HepG2 (cell line): ENCODE measurements around the gene SERPINB13. TPM values are rescaled to one million over a fixed set of nuclear protein-coding genes. Genes with fewer than 3 reads are reported as not detected.

Experiments
- ATAC-seq: fragments of 200-7000 bp; cut with Tn5 transposase; 3 replicates; pipeline ENCODE4 v1.9.1; 2020; ENCODE audit warnings: mild to moderate bottlenecking, moderate library complexity
- BruUV-seq: library from RNA; stranded (reverse); fragments of 400-500 nt; replicated peaks from 2 replicates; lab custom pipeline; 2021; lab: Mats Ljungman, UMichigan
- CTCF ChIA-PET: fragments of 300-600 bp; formaldehyde crosslinking; extraction: SDS; loops from one replicate; lab custom pipeline; 2021; ENCODE audit warnings: low total read pairs, inconsistent platforms, low intra/inter-chr PET ratio; lab: Yijun Ruan, JAX
- POLR2A ChIA-PET: fragments of 350-600 bp; sonication (Branson Sonifier 250); formaldehyde crosslinking; loops from one replicate; lab custom pipeline; 2020; ENCODE audit warnings: antibody characterized with exemption, inconsistent platforms; lab: Yijun Ruan, JAX
- DNase-seq: peaks from one replicate; pipeline ENCODE4 v3.0.0-alpha.2; 2015; ENCODE audit warnings: low spot score
- FAIRE-seq: peaks from 3 replicates; lab custom pipeline; 2011; peaks lifted over from hg19 to GRCh38; lab: Jason Lieb, UNC
- H2AFZ ChIP-seq: one replicate; pipeline ENCODE4 v1.6.1; 2011; ENCODE audit warnings: low read length, inconsistent platforms
- H3K27ac ChIP-seq: fragments of 300-600 bp; 3 replicates; pipeline ENCODE4 v1.8.0; 2011; ENCODE audit warnings: mixed run types, mild to moderate bottlenecking, mixed read lengths, low read length, inconsistent platforms; ENCODE audit not compliant: insufficient read depth; ENCODE audit errors: extremely low read length
- H3K27me3 ChIP-seq, 2 experiments: fragments of 200-600 bp in 1 of 2; 2 replicates in 1 of 2; 3 replicates in 1 of 2; pipeline versions ENCODE4 v1.6.0 to v1.8.0; 2011; ENCODE audit warnings: low read length in 2 of 2, mild to moderate bottlenecking in 2 of 2, moderate library complexity in 2 of 2, inconsistent platforms in 1 of 2; ENCODE audit not compliant: insufficient read depth in 2 of 2, control insufficient read depth in 1 of 2
- H3K36me3 ChIP-seq, 2 experiments: fragments of 200-600 bp in 1 of 2; replicated peaks in 1 of 2; 2 replicates in 1 of 2; 3 replicates in 1 of 2; pipeline versions ENCODE4 v1.5.1 to v1.8.0; 2011; ENCODE audit warnings: low read length in 2 of 2, inconsistent platforms in 1 of 2; ENCODE audit not compliant: insufficient read depth in 2 of 2, control insufficient read depth in 1 of 2
- H3K4me1 ChIP-seq: 2 replicates; pipeline ENCODE4 v1.5.1; 2012; ENCODE audit warnings: low read length, inconsistent platforms; ENCODE audit not compliant: insufficient read depth
- H3K4me2 ChIP-seq: 2 replicates; pipeline ENCODE4 v1.6.0; 2011; ENCODE audit warnings: low read depth, low read length, inconsistent platforms
- H3K4me3 ChIP-seq, 3 experiments: fragments of 200-600 bp in 1 of 3; sonication (generic), shearing (Covaris generic) in 1 of 3; replicated peaks in 1 of 3; 2 replicates each; pipeline ENCODE4 v1.5.1; 2011 to 2016; ENCODE audit warnings: low read length in 3 of 3, inconsistent platforms in 2 of 3, low read depth in 2 of 3, mild to moderate bottlenecking in 2 of 3, control low read depth in 1 of 3, mixed read lengths in 1 of 3; ENCODE audit not compliant: insufficient read depth in 1 of 3
- H3K79me2 ChIP-seq: one replicate; pipeline ENCODE4 v1.6.1; 2011; ENCODE audit warnings: low read length, inconsistent platforms; ENCODE audit not compliant: insufficient read depth
- H3K9ac ChIP-seq: 2 replicates; pipeline ENCODE4 v1.6.0; 2011; ENCODE audit warnings: mild to moderate bottlenecking, low read depth, low read length, inconsistent platforms; ENCODE audit not compliant: insufficient read depth
- H3K9me3 ChIP-seq: 2 replicates; pipeline ENCODE4 v1.5.1; 2012; ENCODE audit warnings: mild to moderate bottlenecking, low read length
- H4K20me1 ChIP-seq: 2 replicates; pipeline ENCODE4 v1.6.0; 2011; ENCODE audit warnings: inconsistent platforms, mild to moderate bottlenecking, low read length, moderate library complexity; ENCODE audit not compliant: insufficient read depth
- FOXA1 ChIP-seq, 2 experiments: fragments of 450-650 bp in 1 of 2; sonication (generic) in 1 of 2; formaldehyde crosslinking in 1 of 2; IDR thresholded peaks; 2 replicates each; pipeline versions ENCODE4 v1.4.0 to v1.6.1; 2016 to 2020; ENCODE audit warnings: missing genetic modification reagents in 1 of 2
- HES4 ChIP-seq: sonication (generic); formaldehyde crosslinking; IDR thresholded peaks from 2 replicates; pipeline ENCODE4 v1.9.0; 2021; ENCODE audit warnings: mild to moderate bottlenecking, missing genetic modification reagents, borderline replicate concordance
- JARID2 ChIP-seq: sonication (generic); formaldehyde crosslinking; IDR thresholded peaks from 2 replicates; pipeline ENCODE4 v1.8.1; 2023; ENCODE audit warnings: missing genetic modification reagents, inconsistent platforms; ENCODE audit not compliant: insufficient replicate concordance
- KLF13 ChIP-seq: sonication (generic); formaldehyde crosslinking; IDR thresholded peaks from 2 replicates; pipeline ENCODE4 v1.4.0; 2020; ENCODE audit warnings: mild to moderate bottlenecking, missing genetic modification reagents
- KLF16 ChIP-seq, 2 experiments: sonication (generic) in 1 of 2; formaldehyde crosslinking in 1 of 2; IDR thresholded peaks; 2 replicates each; pipeline versions ENCODE4 v1.6.1 to v1.8.0; 2016 to 2023; ENCODE audit warnings: missing genetic modification reagents in 2 of 2, missing compliant biosample characterization in 1 of 2
- MED1 ChIP-seq: sonication (generic); formaldehyde crosslinking; IDR thresholded peaks from 2 replicates; pipeline ENCODE4 v1.4.0; 2020; ENCODE audit warnings: missing genetic modification reagents
- PHB2 ChIP-seq: fragments of 450-650 bp; IDR thresholded peaks from 2 replicates; pipeline ENCODE4 v1.6.1; 2018; ENCODE audit not compliant: partially characterized antibody
- PHF8 ChIP-seq: sonication (generic); formaldehyde crosslinking; IDR thresholded peaks from 2 replicates; pipeline ENCODE4 v1.5.0; 2020; ENCODE audit warnings: missing genetic modification reagents
- RFX5 ChIP-seq: IDR thresholded peaks from 2 replicates; pipeline ENCODE4 v1.6.1; 2011; ENCODE audit warnings: low read depth, low read length, improper control_type of control experiment
- SETDB1 ChIP-seq: sonication (generic); formaldehyde crosslinking; IDR thresholded peaks from 2 replicates; pipeline ENCODE4 v1.5.1; 2020; ENCODE audit warnings: missing genetic modification reagents, mild to moderate bottlenecking, borderline replicate concordance
- SP5 ChIP-seq: IDR thresholded peaks from 2 replicates; pipeline ENCODE4 v1.6.1; 2016; ENCODE audit warnings: low read depth, borderline replicate concordance
- SRF ChIP-seq: IDR thresholded peaks from 2 replicates; pipeline ENCODE4 v1.6.1; 2011; ENCODE audit warnings: mild to moderate bottlenecking, low read depth, low read length, moderate library complexity
- TP53 ChIP-seq: sonication (generic); formaldehyde crosslinking; conservative IDR thresholded peaks from 2 replicates; pipeline ENCODE4 v1.4.0; 2020; ENCODE audit warnings: missing genetic modification reagents
- ZFP41 ChIP-seq: sonication (generic); formaldehyde crosslinking; IDR thresholded peaks from 2 replicates; pipeline ENCODE4 v1.4.0; 2020; ENCODE audit warnings: mild to moderate bottlenecking, missing genetic modification reagents, borderline replicate concordance
- ZNF234 ChIP-seq: sonication (generic); formaldehyde crosslinking; conservative IDR thresholded peaks from 2 replicates; pipeline ENCODE4 v1.5.1; 2020; ENCODE audit warnings: mild to moderate bottlenecking, missing genetic modification reagents
- ZNF432 ChIP-seq: sonication (generic); formaldehyde crosslinking; IDR thresholded peaks from 2 replicates; pipeline ENCODE4 v1.5.0; 2020; ENCODE audit warnings: missing genetic modification reagents, mild to moderate bottlenecking, borderline replicate concordance
- ZNF652 ChIP-seq: IDR thresholded peaks from 2 replicates; pipeline ENCODE4 v1.6.1; 2016; ENCODE audit warnings: low read depth, borderline replicate concordance
- WGBS: methylation state at CpG from one replicate; pipeline ENCODE4 v1.1.6; 2017; ENCODE audit warnings: low lambda C conversion rate; 5-methylcytosine and 5-hydroxymethylcytosine counted together
- in situ Hi-C: cut with HindIII; loops from 2 replicates; pipeline ENCODE4 v1.10.0; 2017; ENCODE audit warnings: low pct_unique_long_range_greater_than_20kb; ENCODE audit not compliant: extremely low pct_ligation_motif_present
- intact Hi-C: fragments of 100-400 bp; cut with micrococcal nuclease; formaldehyde crosslinking; loops from one replicate; pipeline ENCODE4 v1.10.0; 2022; ENCODE audit not compliant: unreplicated experiment
- polyA plus RNA-seq, 8 experiments: library from polyadenylated mRNA; depleted of rRNA in 3 of 8; stranded (reverse) in 7 of 8; unstranded in 1 of 8; fragments of >200 nt; fragmentation: Illumina TruSeq in 4 of 8; extraction: Trizol in 4 of 8; gene quantifications; 2 replicates each; pipeline versions ENCODE4 v1.2.1 to v1.2.3, GENCODE V29; 2011 to 2016; ENCODE audit warnings: low read depth in 4 of 8, missing spikeins in 1 of 8, mixed read lengths in 1 of 8; ENCODE audit not compliant: insufficient read depth in 1 of 8
- total RNA-seq, 5 experiments: library from RNA; depleted of rRNA; stranded (reverse); fragments of >200 nt; fragmentation: Illumina TruSeq; extraction: Trizol; gene quantifications; 2 replicates each; pipeline ENCODE4 v1.2.3, GENCODE V29; 2016; ENCODE audit warnings: low read depth in 1 of 5
- TF ChIP-seq, protein P1 (sequence below), 2 experiments: IDR thresholded peaks; 2 replicates each; pipeline ENCODE4 v1.6.1; 2011 to 2012; ENCODE audit warnings: low read length in 2 of 2, borderline replicate concordance in 1 of 2, low read depth in 1 of 2, mild to moderate bottlenecking in 1 of 2, moderate library complexity in 1 of 2
- TF ChIP-seq, protein P2 (sequence below), 2 experiments: sonication (generic) in 1 of 2; formaldehyde crosslinking in 1 of 2; IDR thresholded peaks; 2 replicates each; pipeline versions ENCODE4 v1.4.0 to v1.6.1; 2016 to 2020; ENCODE audit warnings: borderline replicate concordance in 1 of 2, low read depth in 1 of 2, mild to moderate bottlenecking in 1 of 2, missing genetic modification reagents in 1 of 2

Gene SERPINB13
- total and polyA plus RNA-seq, 2 of the 13 experiments (the other 11 are each of a cell fraction or from before 2014, with no cell fraction given) = not detected

- intact Hi-C loops = no loop called here
- Histone ChIP-seq H3K9me3 (peaks cover 49% of the 10 kb centered on the region), H3K27ac (no peak overlapping the region), H3K27me3 (no peaks in the 10 kb centered on the region), H3K9ac (no peak overlapping the region), H3K79me2 (no peaks in the 10 kb centered on the region), H2AFZ (no peak overlapping the region), H3K4me2 (no peak overlapping the region), H3K4me1 (no peaks in the 10 kb centered on the region), H3K4me3 (no peak overlapping the region), H3K36me3 (no peaks in the 10 kb centered on the region), H4K20me1 (no peaks in the 10 kb centered on the region)
- ChIA-PET CTCF (no interaction called here), POLR2A (no interaction called here)
- BruUV-seq = no TSS peak
- WGBS = 14% methylated on average over 3 of the region's 3 CpGs
- in situ Hi-C loops = no loop called here
- FAIRE-seq = no peak
- no peak for ATAC-seq
- no peak for DNase-seq
- no peak for TF ChIP-seq ZNF234 (CRISPR knock-in tag)
- TF ChIP-seq JARID2 (CRISPR knock-in tag) = no peak
- no peak for TF ChIP-seq KLF13 (CRISPR knock-in tag)
- no peak for TF ChIP-seq FOXA1 (IDR thresholded peaks at IDR 0.05)
- no peak for TF ChIP-seq FOXA1 (CRISPR knock-in tag; IDR thresholded peaks at IDR 0.05)
- TF ChIP-seq ZNF432 (CRISPR knock-in tag) = no peak
- TF ChIP-seq MED1 (CRISPR knock-in tag) = no peak
- no peak for TF ChIP-seq SETDB1 (CRISPR knock-in tag)
- TF ChIP-seq RFX5 = no peak
- TF ChIP-seq, protein P1, sequence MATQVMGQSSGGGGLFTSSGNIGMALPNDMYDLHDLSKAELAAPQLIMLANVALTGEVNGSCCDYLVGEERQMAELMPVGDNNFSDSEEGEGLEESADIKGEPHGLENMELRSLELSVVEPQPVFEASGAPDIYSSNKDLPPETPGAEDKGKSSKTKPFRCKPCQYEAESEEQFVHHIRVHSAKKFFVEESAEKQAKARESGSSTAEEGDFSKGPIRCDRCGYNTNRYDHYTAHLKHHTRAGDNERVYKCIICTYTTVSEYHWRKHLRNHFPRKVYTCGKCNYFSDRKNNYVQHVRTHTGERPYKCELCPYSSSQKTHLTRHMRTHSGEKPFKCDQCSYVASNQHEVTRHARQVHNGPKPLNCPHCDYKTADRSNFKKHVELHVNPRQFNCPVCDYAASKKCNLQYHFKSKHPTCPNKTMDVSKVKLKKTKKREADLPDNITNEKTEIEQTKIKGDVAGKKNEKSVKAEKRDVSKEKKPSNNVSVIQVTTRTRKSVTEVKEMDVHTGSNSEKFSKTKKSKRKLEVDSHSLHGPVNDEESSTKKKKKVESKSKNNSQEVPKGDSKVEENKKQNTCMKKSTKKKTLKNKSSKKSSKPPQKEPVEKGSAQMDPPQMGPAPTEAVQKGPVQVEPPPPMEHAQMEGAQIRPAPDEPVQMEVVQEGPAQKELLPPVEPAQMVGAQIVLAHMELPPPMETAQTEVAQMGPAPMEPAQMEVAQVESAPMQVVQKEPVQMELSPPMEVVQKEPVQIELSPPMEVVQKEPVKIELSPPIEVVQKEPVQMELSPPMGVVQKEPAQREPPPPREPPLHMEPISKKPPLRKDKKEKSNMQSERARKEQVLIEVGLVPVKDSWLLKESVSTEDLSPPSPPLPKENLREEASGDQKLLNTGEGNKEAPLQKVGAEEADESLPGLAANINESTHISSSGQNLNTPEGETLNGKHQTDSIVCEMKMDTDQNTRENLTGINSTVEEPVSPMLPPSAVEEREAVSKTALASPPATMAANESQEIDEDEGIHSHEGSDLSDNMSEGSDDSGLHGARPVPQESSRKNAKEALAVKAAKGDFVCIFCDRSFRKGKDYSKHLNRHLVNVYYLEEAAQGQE (IDR thresholded peaks at IDR 0.05; ENCODE audit: borderline replicate concordance in 1 of 2, low read depth in 1 of 2, low read length in 2 of 2) = no peak
- TF ChIP-seq ZFP41 (CRISPR knock-in tag) = no peak
- no peak for TF ChIP-seq PHF8 (CRISPR knock-in tag)
- TF ChIP-seq ZNF652 = no peak
- TF ChIP-seq SP5 (CRISPR knock-in tag) = no peak
- TF ChIP-seq PHB2 = no peak
- TF ChIP-seq, protein P2, sequence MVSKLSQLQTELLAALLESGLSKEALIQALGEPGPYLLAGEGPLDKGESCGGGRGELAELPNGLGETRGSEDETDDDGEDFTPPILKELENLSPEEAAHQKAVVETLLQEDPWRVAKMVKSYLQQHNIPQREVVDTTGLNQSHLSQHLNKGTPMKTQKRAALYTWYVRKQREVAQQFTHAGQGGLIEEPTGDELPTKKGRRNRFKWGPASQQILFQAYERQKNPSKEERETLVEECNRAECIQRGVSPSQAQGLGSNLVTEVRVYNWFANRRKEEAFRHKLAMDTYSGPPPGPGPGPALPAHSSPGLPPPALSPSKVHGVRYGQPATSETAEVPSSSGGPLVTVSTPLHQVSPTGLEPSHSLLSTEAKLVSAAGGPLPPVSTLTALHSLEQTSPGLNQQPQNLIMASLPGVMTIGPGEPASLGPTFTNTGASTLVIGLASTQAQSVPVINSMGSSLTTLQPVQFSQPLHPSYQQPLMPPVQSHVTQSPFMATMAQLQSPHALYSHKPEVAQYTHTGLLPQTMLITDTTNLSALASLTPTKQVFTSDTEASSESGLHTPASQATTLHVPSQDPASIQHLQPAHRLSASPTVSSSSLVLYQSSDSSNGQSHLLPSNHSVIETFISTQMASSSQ (IDR thresholded peaks at IDR 0.05; ENCODE audit: low read depth) = no peak
- TF ChIP-seq, protein P2 (CRISPR knock-in tag; IDR thresholded peaks at IDR 0.05; ENCODE audit: borderline replicate concordance) = no peak
- no peak for TF ChIP-seq SRF
- no peak for TF ChIP-seq KLF16 (CRISPR knock-in tag; IDR thresholded peaks at IDR 0.05)
- TF ChIP-seq HES4 = no peak
- TF ChIP-seq TP53 = no peak
These were observed 37.7 kb downstream of the SERPINB13 start for GRCh38 chr18:63624863-63625262.
